IPS DF 6.9 (cell line): ENCODE measurements around the gene MYLK3.

Source experiments
- DNase-seq: peaks from one replicate; pipeline ENCODE4 v3.0.0-alpha.2; 2013; ENCODE audit warnings: low read depth, low spot score
- H3K27ac ChIP-seq: one replicate; pipeline ENCODE4 v1.5.1; 2013; ENCODE audit warnings: low read length, control low read depth
- H3K27me3 ChIP-seq: 2 replicates; pipeline ENCODE4 v1.6.1; 2013; ENCODE audit warnings: mild to moderate bottlenecking, low read length; ENCODE audit not compliant: control insufficient read depth, insufficient read depth
- H3K36me3 ChIP-seq: 2 replicates; pipeline ENCODE4 v1.6.1; 2013; ENCODE audit warnings: low read length; ENCODE audit not compliant: control insufficient read depth, insufficient read depth
- H3K4me1 ChIP-seq: 2 replicates; pipeline ENCODE4 v1.6.1; 2013; ENCODE audit warnings: low read length; ENCODE audit not compliant: control insufficient read depth, insufficient read depth
- H3K4me3 ChIP-seq: 2 replicates; pipeline ENCODE4 v1.5.1; 2013; ENCODE audit warnings: mild to moderate bottlenecking, low read length
- H3K9me3 ChIP-seq: 2 replicates; pipeline ENCODE4 v1.6.1; 2013; ENCODE audit warnings: low read length, inconsistent platforms; ENCODE audit not compliant: control insufficient read depth, insufficient read depth
- WGBS: extraction: QIAGEN DNeasy Blood & Tissue Kit; methylation state at CpG from one replicate; pipeline ENCODE4 v1.1.7; 2013; ENCODE audit warnings: mixed read lengths, missing lambda C conversion rate; ENCODE audit not compliant: insufficient read length, insufficient coverage; 5-methylcytosine and 5-hydroxymethylcytosine counted together

MYLK3 gene

DNA sequence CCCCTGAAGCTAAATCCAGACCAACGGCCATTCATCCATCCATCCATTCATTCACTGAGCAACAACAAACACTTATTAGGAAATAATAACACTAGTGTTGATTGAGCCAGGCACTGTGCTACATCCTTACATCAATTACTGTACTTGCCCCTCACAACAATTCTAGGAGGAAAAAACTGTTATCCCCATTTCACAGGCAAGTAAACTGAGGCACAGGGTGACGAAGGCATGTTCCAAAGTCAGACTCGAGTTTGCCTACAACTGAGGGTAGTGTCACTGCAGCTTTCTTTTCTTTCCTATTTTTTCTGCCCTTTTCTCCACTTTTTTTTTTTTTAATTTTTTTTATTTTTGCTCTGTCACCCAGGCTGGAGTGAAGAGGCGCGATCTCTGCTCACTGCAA lies 11.2 kb upstream of the MYLK3 start:
- no CpG with 5 or more reads among the region's 5 CpGs for WGBS
- no peak for DNase-seq
- Histone ChIP-seq H3K9me3 (no peaks in the 10 kb centered on the region), H3K27me3 (no peaks in the 10 kb centered on the region), H3K27ac (no peak overlapping the region), H3K4me1 (peaks cover 2% of the 10 kb centered on the region; the same call in 1 of the 2 replicates), H3K36me3 (no peaks in the 10 kb centered on the region), H3K4me3 (no peak overlapping the region)

GRCh38 chr16:46757339-46758050 lies 9.4 kb upstream of the MYLK3 start:
- no CpG with 5 or more reads among the region's 21 CpGs for WGBS

DNA sequence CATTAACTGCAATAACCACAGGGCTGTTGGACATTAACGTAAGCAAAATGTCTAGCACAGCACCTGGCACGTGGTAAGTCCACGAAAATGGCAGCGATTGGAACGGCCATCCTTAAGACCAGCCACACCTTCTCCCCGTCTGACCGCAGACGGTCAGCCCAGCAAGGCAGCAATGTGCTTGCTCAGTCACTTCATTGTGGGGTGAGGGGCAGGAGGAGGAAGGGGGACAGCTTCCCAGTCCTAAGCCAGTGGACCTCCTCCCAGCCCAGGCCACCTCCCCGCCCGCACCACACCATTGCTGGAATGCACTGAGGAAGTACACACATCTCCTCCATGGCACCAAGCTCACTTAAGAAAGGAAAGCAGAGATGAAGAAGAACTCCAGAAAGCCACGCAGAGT lies 8.6 kb upstream of the MYLK3 start:
- Histone ChIP-seq H3K4me1 (peaks cover 2% of the 10 kb centered on the region; the same call in 1 of the 2 replicates), H3K36me3 (no peaks in the 10 kb centered on the region), H3K4me3 (no peak overlapping the region), H3K27me3 (no peaks in the 10 kb centered on the region), H3K9me3 (no peaks in the 10 kb centered on the region), H3K27ac (no peak overlapping the region)
- WGBS = no CpG with 5 or more reads among the region's 11 CpGs
- DNase-seq = no peak

More at GRCh38 chr16:46757339-46758050, 9.4 kb upstream of the MYLK3 start:
- H3K36me3 ChIP-seq = no peaks in the 10 kb centered on the region
- no peak overlapping the region for H3K27ac ChIP-seq
- no peaks in the 10 kb centered on the region for H3K9me3 ChIP-seq
- peaks cover 2% of the 10 kb centered on the region; the same call in 1 of the 2 replicates for H3K4me1 ChIP-seq
- DNase-seq = no peak
- H3K4me3 ChIP-seq = no peak overlapping the region
- H3K27me3 ChIP-seq = no peaks in the 10 kb centered on the region

GRCh38 chr16:46753015-46753414 lies 4.9 kb upstream of the MYLK3 start:
- Histone ChIP-seq H3K4me3 (no peak overlapping the region), H3K4me1 (peaks cover 4% of the 10 kb centered on the region), H3K27me3 (no peaks in the 10 kb centered on the region), H3K36me3 (no peaks in the 10 kb centered on the region), H3K9me3 (no peaks in the 10 kb centered on the region), H3K27ac (no peak overlapping the region)
- no CpG with 5 or more reads among the region's 5 CpGs for WGBS
- DNase-seq = no peak

- no CpG with 5 or more reads among the region's 7 CpGs for WGBS
- Histone ChIP-seq H3K27me3 (no peaks in the 10 kb centered on the region), H3K36me3 (no peaks in the 10 kb centered on the region), H3K9me3 (no peaks in the 10 kb centered on the region), H3K4me3 (no peak overlapping the region), H3K27ac (no peak overlapping the region), H3K4me1 (peaks cover 2% of the 10 kb centered on the region)
- DNase-seq = no peak
Measured at GRCh38 chr16:46751381-46751780, 3.2 kb upstream of the MYLK3 start.

- Histone ChIP-seq H3K36me3 (no peaks in the 10 kb centered on the region), H3K27me3 (no peaks in the 10 kb centered on the region), H3K27ac (no peak overlapping the region), H3K4me3 (no peak overlapping the region), H3K9me3 (no peaks in the 10 kb centered on the region), H3K4me1 (peaks cover 2% of the 10 kb centered on the region)
- no CpG with 5 or more reads among the region's 20 CpGs for WGBS
- no peak for DNase-seq
Measured at GRCh38 chr16:46748775-46749705, 896 bp upstream of the MYLK3 start.

DNA sequence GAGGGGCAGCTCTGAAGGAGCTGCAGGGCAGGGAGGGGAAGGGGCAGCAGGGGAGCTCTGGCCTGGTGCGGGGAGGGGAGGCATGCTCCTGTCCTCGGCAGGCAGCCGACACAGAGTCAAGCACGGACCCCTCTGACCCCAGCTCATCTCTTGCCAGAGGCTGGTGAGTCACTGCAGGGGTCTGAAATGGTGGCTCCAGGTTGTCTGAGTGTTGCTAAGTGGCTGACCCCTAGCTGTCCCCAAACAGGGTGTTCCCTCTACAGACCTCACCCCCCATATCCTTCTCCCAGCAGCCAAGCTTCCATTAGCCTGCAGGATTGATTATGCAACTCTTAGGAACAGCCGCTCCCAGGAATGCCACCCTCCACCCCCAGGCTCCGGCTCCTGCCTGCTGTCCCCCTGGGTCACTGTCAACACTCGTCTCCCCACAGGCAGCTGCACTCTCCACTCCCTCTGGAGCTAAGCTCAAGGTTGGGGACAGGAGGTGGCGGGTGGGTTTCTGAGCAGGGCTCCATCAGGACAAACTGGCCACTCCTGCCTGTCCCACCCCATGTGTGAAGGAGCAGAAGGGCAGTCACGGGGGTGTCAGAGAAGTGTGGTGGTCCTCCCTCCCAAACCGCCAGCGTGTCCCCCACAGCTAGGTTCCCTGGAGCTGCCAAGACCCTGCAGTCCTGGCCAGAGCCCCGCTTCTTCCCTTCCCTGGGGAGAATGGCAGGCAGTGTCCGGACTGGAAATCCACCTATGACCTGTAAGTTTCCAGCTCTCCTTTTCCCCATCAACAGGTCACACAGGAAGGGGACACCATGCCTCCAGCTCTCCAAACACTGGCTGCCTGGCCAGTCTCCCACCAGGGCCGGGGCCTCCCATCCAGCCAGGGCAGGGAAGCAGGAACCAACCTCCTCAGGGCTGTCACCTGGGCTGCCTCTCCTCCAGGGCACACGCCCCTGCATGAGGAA lies 1.0 kb downstream of the MYLK3 start:
- H3K9me3 ChIP-seq = no peaks in the 10 kb centered on the region
- WGBS = no CpG with 5 or more reads among the region's 15 CpGs
- H3K27ac ChIP-seq = no peak overlapping the region
- no peak overlapping the region for H3K4me3 ChIP-seq
- DNase-seq = no peak
- peaks cover 2% of the 10 kb centered on the region for H3K4me1 ChIP-seq
- H3K27me3 ChIP-seq = no peaks in the 10 kb centered on the region
- H3K36me3 ChIP-seq = no peaks in the 10 kb centered on the region

GRCh38 chr16:46745617-46746016 lies 2.5 kb downstream of the MYLK3 start:
- DNase-seq = no peak
- no peak overlapping the region for H3K4me3 ChIP-seq
- no CpG with 5 or more reads among the region's 7 CpGs for WGBS
- H3K9me3 ChIP-seq = no peaks in the 10 kb centered on the region
- no peak overlapping the region for H3K27ac ChIP-seq
- H3K27me3 ChIP-seq = no peaks in the 10 kb centered on the region
- H3K4me1 ChIP-seq = peaks cover 2% of the 10 kb centered on the region
- H3K36me3 ChIP-seq = no peaks in the 10 kb centered on the region

DNA sequence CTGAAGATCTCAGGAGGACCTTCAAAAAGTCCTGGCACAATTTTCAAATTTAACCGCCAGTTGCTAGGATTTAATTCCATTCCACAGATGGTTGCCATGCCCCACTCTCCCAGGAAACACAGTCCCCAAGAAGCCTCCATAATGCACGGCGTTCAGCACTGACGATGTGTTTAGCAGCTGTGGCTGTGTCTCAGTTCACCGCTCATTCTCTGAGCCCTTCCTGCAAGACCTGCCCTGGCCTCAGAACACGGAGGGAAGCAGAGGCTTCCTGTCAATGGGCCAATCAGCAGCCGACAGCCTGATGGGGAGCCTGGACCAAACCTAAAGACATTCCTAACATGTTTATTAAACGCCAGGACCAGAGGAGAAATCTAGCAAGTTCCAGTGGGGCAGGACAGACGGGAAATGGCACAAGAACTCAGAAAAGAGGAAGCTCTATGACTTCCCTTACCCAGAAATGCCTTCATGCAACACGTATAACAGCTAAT lies 4.9 kb downstream of the MYLK3 start:
- no peak overlapping the region for H3K4me3 ChIP-seq
- H3K27me3 ChIP-seq = no peaks in the 10 kb centered on the region
- no peaks in the 10 kb centered on the region for H3K36me3 ChIP-seq
- H3K4me1 ChIP-seq = peaks cover 2% of the 10 kb centered on the region
- H3K9me3 ChIP-seq = no peaks in the 10 kb centered on the region
- WGBS = no CpG with 5 or more reads among the region's 10 CpGs
- no peak for DNase-seq
- H3K27ac ChIP-seq = no peak overlapping the region

- DNase-seq = no peak
- H3K4me1 ChIP-seq = no peaks in the 10 kb centered on the region
- no peaks in the 10 kb centered on the region for H3K9me3 ChIP-seq
- no peak overlapping the region for H3K4me3 ChIP-seq
- H3K27me3 ChIP-seq = no peaks in the 10 kb centered on the region
- WGBS = 100% methylated on average over 1 of the region's 2 CpGs
- H3K36me3 ChIP-seq = no peaks in the 10 kb centered on the region; the same call in 1 of the 2 replicates
- H3K27ac ChIP-seq = no peak overlapping the region
Measured at GRCh38 chr16:46739934-46740333, 8.2 kb downstream of the MYLK3 start.
